Endothelial cell of umbilical vein (primary cell): ENCODE data around the gene DLX3. TPM values are rescaled to one million over a fixed set of nuclear protein-coding genes. Genes with fewer than 3 reads are reported as not detected.

ENCODE experiments used
- BruUV-seq: library from RNA; stranded (reverse); fragments of 400-500 nt; replicated peaks from 2 replicates; lab custom pipeline; 2021; lab: Mats Ljungman, UMichigan
- CTCF ChIA-PET: fragments of 300-600, 350-600 bp; sonication (Branson Sonifier 250); formaldehyde crosslinking; loops from one replicate; lab custom pipeline; 2021; ENCODE audit warnings: antibody characterized with exemption, inconsistent platforms; lab: Charles Lee
- POLR2A ChIA-PET: fragments of 300-600, 350-600 bp; sonication (Branson Sonifier 250); formaldehyde crosslinking; loops from one replicate; lab custom pipeline; 2021; ENCODE audit warnings: antibody characterized with exemption, inconsistent platforms; lab: Charles Lee
- DNase-seq: peaks from one replicate; pipeline ENCODE4 v3.0.0-alpha.2; 2011; ENCODE audit warnings: low read depth, low spot score
- FAIRE-seq: peaks from 2 replicates; lab custom pipeline; 2011; peaks lifted over from hg19 to GRCh38; lab: Jason Lieb, UNC
- H2AFZ ChIP-seq: 2 replicates; pipeline ENCODE4 v1.6.0; 2012; ENCODE audit warnings: low read depth, low read length, control low read depth, inconsistent platforms
- H3K27ac ChIP-seq: 2 replicates; pipeline ENCODE4 v1.5.1; 2011; ENCODE audit warnings: low read depth, mild to moderate bottlenecking, control low read depth, low read length, moderate library complexity; ENCODE audit not compliant: insufficient read depth
- H3K27me3 ChIP-seq, 2 experiments: 2 replicates each; pipeline versions ENCODE4 v1.6.0 to v1.6.1; 2011; ENCODE audit warnings: low read length in 2 of 2, mixed read lengths in 1 of 2; ENCODE audit not compliant: control insufficient read depth in 2 of 2, insufficient read depth in 2 of 2
- H3K36me3 ChIP-seq, 2 experiments: 2 replicates in 1 of 2; 3 replicates in 1 of 2; pipeline ENCODE4 v1.5.1; 2011; ENCODE audit warnings: low read length in 2 of 2, mild to moderate bottlenecking in 1 of 2, moderate library complexity in 1 of 2; ENCODE audit not compliant: control insufficient read depth in 2 of 2, insufficient read depth in 2 of 2; ENCODE audit errors: extremely low read depth in 1 of 2
- H3K4me1 ChIP-seq: 3 replicates; pipeline ENCODE4 v1.5.1; 2011; ENCODE audit warnings: mild to moderate bottlenecking, low read length; ENCODE audit not compliant: control insufficient read depth, insufficient read depth; ENCODE audit errors: extremely low read depth
- H3K4me2 ChIP-seq: 2 replicates; pipeline ENCODE4 v1.6.1; 2011; ENCODE audit warnings: low read length, control low read depth, mixed read lengths; ENCODE audit not compliant: insufficient read depth
- H3K4me3 ChIP-seq, 3 experiments: fragments of 200-600 bp in 1 of 3; sonication (generic), shearing (Covaris generic) in 1 of 3; replicated peaks in 1 of 3; 2 replicates each; pipeline ENCODE4 v1.5.1; 2011 to 2016; ENCODE audit warnings: control low read depth in 3 of 3, low read length in 3 of 3, mild to moderate bottlenecking in 2 of 3, inconsistent platforms in 1 of 3, low read depth in 1 of 3, moderate library complexity in 1 of 3; ENCODE audit not compliant: insufficient read depth in 1 of 3
- H3K79me2 ChIP-seq: 2 replicates; pipeline ENCODE4 v1.6.0; 2012; ENCODE audit warnings: low read length, inconsistent platforms; ENCODE audit not compliant: control insufficient read depth, insufficient read depth
- H3K9ac ChIP-seq: replicated peaks from 2 replicates; pipeline ENCODE3; 2011; ENCODE audit warnings: low read length, control low read depth; ENCODE audit not compliant: insufficient read depth; ENCODE audit errors: extremely low read depth
- H3K9me1 ChIP-seq: replicated peaks from 3 replicates; pipeline ENCODE4 v1.6.0; 2011; ENCODE audit warnings: mild to moderate bottlenecking, low read length; ENCODE audit not compliant: control insufficient read depth, insufficient read depth; ENCODE audit errors: extremely low read depth
- H3K9me3 ChIP-seq: replicated peaks from 2 replicates; pipeline ENCODE4 v1.5.1; 2012; ENCODE audit warnings: low read length, inconsistent platforms; ENCODE audit not compliant: control insufficient read depth, insufficient read depth
- H4K20me1 ChIP-seq: replicated peaks from 2 replicates; pipeline ENCODE3; 2011; ENCODE audit warnings: mild to moderate bottlenecking, low read length; ENCODE audit not compliant: control insufficient read depth, insufficient read depth; ENCODE audit errors: extremely low read depth
- EZH2 ChIP-seq: IDR thresholded peaks from 2 replicates; pipeline ENCODE4 v1.6.1; 2012; ENCODE audit warnings: borderline replicate concordance, low read depth, mild to moderate bottlenecking, moderate library complexity, low read length, inconsistent platforms; ENCODE audit not compliant: severe bottlenecking
- FOS ChIP-seq: IDR thresholded peaks from 2 replicates; pipeline ENCODE4 v1.6.1; 2011; ENCODE audit warnings: mild to moderate bottlenecking, low read length, moderate library complexity, borderline replicate concordance; ENCODE audit not compliant: insufficient read depth
- JUN ChIP-seq: IDR thresholded peaks from 2 replicates; pipeline ENCODE4 v1.6.1; 2011; ENCODE audit warnings: borderline replicate concordance, low read depth; ENCODE audit not compliant: insufficient read length, insufficient read depth
- dilution Hi-C: fragments of 300-500 bp; cut with MboI; formaldehyde crosslinking; loops from one replicate; pipeline ENCODE4 v1.15.0; 2019; ENCODE audit warnings: low sequenced_read_pairs; ENCODE audit not compliant: extremely low pct_ligation_motif_present
- intact Hi-C: fragments of 100-400 bp; cut with micrococcal nuclease; formaldehyde crosslinking; loops from one replicate; pipeline ENCODE4 v1.10.0; 2022
- polyA plus RNA-seq, 4 experiments: library from polyadenylated mRNA; depleted of rRNA in 3 of 4; stranded (reverse) in 3 of 4; unstranded in 1 of 4; fragments of >200 nt; gene quantifications; 2 replicates each; pipeline versions ENCODE4 v1.2.1 to v1.2.3, GENCODE V29; 2011 to 2012; ENCODE audit warnings: missing spikeins in 1 of 4
- total RNA-seq: library from RNA; stranded (reverse); gene quantifications from 2 replicates; pipeline ENCODE4 v1.2.3, GENCODE V29; 2021
- TF ChIP-seq, protein P1 (sequence below): IDR thresholded peaks from 2 replicates; pipeline ENCODE4 v1.6.1; 2011; ENCODE audit not compliant: insufficient read depth, insufficient read length

The DLX3 gene
- total and polyA plus RNA-seq, 2 donors (not counting 3 experiments of a cell fraction or from before 2014, with no cell fraction given), result not detected

DNA sequence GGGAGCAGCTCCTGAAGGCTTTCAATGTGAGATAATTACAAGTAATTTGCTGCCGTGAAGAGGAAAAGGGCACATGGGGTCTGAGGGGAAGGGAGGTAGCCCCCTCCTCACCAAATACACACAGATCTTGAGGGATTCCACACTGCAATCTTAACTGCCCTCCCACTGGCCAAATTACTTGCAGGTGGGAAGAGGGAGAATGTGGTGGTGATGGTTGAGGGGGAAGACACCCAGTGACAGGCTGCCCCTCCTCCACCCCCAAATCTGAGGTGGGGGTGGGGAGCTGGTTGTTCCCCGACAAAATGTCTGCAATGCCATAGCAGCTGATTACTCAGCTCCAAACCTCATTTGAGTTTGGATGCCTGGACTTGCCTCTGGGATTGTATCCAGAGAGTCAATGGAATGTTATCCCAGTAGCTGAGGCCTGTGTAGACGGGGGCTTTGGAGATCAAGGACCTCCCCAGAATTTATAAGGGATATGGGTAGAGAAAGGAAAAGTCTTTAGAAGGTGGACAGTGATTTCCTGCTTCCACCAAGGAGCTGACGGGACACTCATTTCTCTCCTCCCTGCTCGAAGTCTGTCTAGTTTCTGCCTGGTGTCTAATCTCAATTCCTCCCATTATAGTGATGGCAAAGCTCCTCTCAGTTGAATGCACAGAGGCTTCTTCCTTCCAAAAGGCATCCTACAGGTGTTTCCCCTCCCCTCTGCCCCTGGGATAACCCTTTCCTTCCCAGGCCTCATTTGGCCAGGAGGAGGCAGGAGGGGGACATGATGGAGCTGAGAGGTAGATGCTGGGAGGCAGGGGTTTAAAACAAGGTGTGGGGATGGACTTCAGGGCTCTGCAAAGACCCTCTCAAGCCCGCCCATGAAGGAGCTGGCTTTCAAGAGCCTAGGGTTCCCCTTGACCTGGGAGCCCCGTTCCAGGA, 17.3 kb downstream of the DLX3 start:
- H3K4me2 ChIP-seq, result no peak overlapping the region
- no peaks in the 10 kb centered on the region for H3K79me2 ChIP-seq
- H3K9ac ChIP-seq, result no peak overlapping the region
- H3K9me3 ChIP-seq, result no peaks in the 10 kb centered on the region
- no peak overlapping the region for H3K4me3 ChIP-seq
- FAIRE-seq (no peak), DNase-seq (no peak)
- ChIA-PET CTCF (interaction anchor here (0.9 to 2.6 kb wide), 4 partner anchors 18 to 97 kb away, joined by 3 to 11 read pairs (median 7); partner anchors contain the start of gene DLX3), POLR2A (no interaction called here)
- H3K27ac ChIP-seq, result no peak overlapping the region
- no peak overlapping the region for H2AFZ ChIP-seq
- no peaks in the 10 kb centered on the region for H3K36me3 ChIP-seq
- no peaks in the 10 kb centered on the region for H3K9me1 ChIP-seq
- BruUV-seq, result no TSS peak
- peak; percentile 21 for TF ChIP-seq EZH2
- no peak for TF ChIP-seq JUN
- intact Hi-C loops (no loop called here), dilution Hi-C loops (no loop called here)
- H3K4me1 ChIP-seq, result no peaks in the 10 kb centered on the region
- no peaks in the 10 kb centered on the region for H4K20me1 ChIP-seq
- H3K27me3 ChIP-seq, result peaks cover 51 to 66% of the 10 kb centered on the region in 2 experiments

DNA sequence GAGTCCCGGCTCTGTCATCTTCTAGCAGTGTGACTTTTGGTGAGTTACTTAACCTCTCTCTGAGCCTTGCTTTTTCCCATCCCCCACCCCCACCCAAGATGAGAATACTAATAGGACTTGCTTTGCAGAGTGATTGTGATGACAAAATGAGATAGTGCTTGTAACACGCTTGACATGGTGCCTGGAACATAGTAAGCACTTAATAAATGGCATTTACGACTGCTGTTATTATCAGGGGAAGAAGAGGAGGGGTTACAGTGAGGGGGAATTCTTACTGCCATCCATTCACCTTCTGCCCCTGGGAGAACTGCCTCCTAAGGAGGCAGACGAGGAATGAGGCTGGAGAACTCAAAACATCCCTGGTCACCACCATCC, 18.2 kb downstream of the DLX3 start:
- H3K4me2 ChIP-seq, result no peak overlapping the region
- no TSS peak for BruUV-seq
- H3K4me1 ChIP-seq, result no peaks in the 10 kb centered on the region
- FAIRE-seq (no peak), DNase-seq (no peak)
- H2AFZ ChIP-seq, result no peak overlapping the region
- no peak overlapping the region for H3K9ac ChIP-seq
- ChIA-PET CTCF (interaction anchor here (1.8 to 2.6 kb wide), 3 partner anchors 19 to 96 kb away, joined by 4 to 11 read pairs (median 10); partner anchors contain the start of gene DLX3), POLR2A (no interaction called here)
- no peak overlapping the region for H3K27ac ChIP-seq
- peaks cover 60 to 71% of the 10 kb centered on the region in 2 experiments for H3K27me3 ChIP-seq
- intact Hi-C loops, result no loop called here
- no peaks in the 10 kb centered on the region for H3K79me2 ChIP-seq
- no peaks in the 10 kb centered on the region for H3K9me3 ChIP-seq
- H4K20me1 ChIP-seq, result no peaks in the 10 kb centered on the region
- H3K9me1 ChIP-seq, result no peaks in the 10 kb centered on the region
- no peaks in the 10 kb centered on the region for H3K36me3 ChIP-seq
- TF ChIP-seq FOS, result no peak
- TF ChIP-seq, protein P1, sequence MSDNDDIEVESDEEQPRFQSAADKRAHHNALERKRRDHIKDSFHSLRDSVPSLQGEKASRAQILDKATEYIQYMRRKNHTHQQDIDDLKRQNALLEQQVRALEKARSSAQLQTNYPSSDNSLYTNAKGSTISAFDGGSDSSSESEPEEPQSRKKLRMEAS, result no peak
- dilution Hi-C loops, result no loop called here
- no peak overlapping the region for H3K4me3 ChIP-seq
